Parathyroid adenoma (tissue), 2 donors: ENCODE results near the gene HMX1.

Source experiments
- H2AFZ ChIP-seq: fragments of 300-600 bp; sonication (generic); one replicate; pipeline ENCODE4 v1.7.0; 2017; ENCODE audit warnings: antibody characterized with exemption, mild to moderate bottlenecking
- H3K27ac ChIP-seq: fragments of 300-600 bp; sonication (generic); one replicate; pipeline ENCODE4 v1.7.0; 2017
- H3K27me3 ChIP-seq: fragments of 300-600 bp; sonication (generic); one replicate; pipeline ENCODE4 v1.7.0; 2017; ENCODE audit warnings: low read length; ENCODE audit not compliant: control insufficient read depth, insufficient read depth
- H3K36me3 ChIP-seq: fragments of 300-600 bp; sonication (generic); one replicate; pipeline ENCODE4 v1.7.0; 2017; ENCODE audit warnings: low read length; ENCODE audit not compliant: control insufficient read depth, insufficient read depth
- H3K4me1 ChIP-seq: fragments of 300-600 bp; sonication (generic); one replicate; pipeline ENCODE4 v1.7.0; 2017; ENCODE audit warnings: control low read depth
- H3K4me2 ChIP-seq: fragments of 300-600 bp; sonication (generic); one replicate; pipeline ENCODE4 v1.7.0; 2017; ENCODE audit warnings: low read length
- H3K4me3 ChIP-seq: fragments of 300-600 bp; sonication (generic); one replicate; pipeline ENCODE4 v1.7.0; 2017; ENCODE audit warnings: low read depth, low read length
- H3K79me2 ChIP-seq: fragments of 300-600 bp; sonication (generic); one replicate; pipeline ENCODE4 v1.7.0; 2017; ENCODE audit warnings: control low read depth
- H3K9ac ChIP-seq: fragments of 300-600 bp; sonication (generic); one replicate; pipeline ENCODE4 v1.7.0; 2017; ENCODE audit warnings: mild to moderate bottlenecking
- H3K9me3 ChIP-seq: fragments of 300-600 bp; sonication (generic); one replicate; pipeline ENCODE4 v1.7.0; 2017; ENCODE audit warnings: low read length; ENCODE audit not compliant: control insufficient read depth
- TF ChIP-seq, protein P1 (sequence below): fragments of 300-600 bp; sonication (generic); IDR thresholded peaks from one replicate; pipeline ENCODE4 v1.7.0; 2017; ENCODE audit warnings: antibody characterized with exemption, mild to moderate bottlenecking
- donor health status: primary hyperparathyroidism.

HMX1 gene

DNA sequence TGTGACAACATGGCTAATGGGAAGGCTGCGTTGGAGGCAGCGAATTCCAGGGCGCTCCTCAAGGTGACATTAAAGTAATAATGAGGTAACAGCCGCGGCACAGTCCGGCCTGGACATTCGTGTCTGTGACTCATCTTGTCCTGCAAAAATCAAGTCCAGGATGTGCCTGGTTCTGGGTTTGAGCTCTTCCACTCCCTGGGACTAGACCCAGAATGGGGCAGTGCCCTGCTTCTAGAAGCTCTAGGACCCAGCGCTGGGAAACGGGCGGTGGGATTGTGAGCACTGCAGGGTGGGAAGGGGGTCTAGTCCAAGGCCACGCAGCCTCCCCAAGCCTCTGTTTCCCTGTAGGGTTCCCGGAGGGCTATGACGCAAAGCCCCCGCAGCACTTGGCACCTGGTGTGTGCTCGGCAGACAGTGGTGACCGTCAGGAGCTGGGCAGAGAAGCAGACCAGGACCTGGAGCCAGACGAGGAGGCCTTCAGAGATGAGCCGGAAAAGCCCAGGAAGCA lies 34.9 kb downstream of the HMX1 start:
- Histone ChIP-seq H2AFZ (no peak overlapping the region), H3K4me3 (no peak overlapping the region)
- TF ChIP-seq, protein P1, sequence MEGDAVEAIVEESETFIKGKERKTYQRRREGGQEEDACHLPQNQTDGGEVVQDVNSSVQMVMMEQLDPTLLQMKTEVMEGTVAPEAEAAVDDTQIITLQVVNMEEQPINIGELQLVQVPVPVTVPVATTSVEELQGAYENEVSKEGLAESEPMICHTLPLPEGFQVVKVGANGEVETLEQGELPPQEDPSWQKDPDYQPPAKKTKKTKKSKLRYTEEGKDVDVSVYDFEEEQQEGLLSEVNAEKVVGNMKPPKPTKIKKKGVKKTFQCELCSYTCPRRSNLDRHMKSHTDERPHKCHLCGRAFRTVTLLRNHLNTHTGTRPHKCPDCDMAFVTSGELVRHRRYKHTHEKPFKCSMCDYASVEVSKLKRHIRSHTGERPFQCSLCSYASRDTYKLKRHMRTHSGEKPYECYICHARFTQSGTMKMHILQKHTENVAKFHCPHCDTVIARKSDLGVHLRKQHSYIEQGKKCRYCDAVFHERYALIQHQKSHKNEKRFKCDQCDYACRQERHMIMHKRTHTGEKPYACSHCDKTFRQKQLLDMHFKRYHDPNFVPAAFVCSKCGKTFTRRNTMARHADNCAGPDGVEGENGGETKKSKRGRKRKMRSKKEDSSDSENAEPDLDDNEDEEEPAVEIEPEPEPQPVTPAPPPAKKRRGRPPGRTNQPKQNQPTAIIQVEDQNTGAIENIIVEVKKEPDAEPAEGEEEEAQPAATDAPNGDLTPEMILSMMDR: no peak

DNA sequence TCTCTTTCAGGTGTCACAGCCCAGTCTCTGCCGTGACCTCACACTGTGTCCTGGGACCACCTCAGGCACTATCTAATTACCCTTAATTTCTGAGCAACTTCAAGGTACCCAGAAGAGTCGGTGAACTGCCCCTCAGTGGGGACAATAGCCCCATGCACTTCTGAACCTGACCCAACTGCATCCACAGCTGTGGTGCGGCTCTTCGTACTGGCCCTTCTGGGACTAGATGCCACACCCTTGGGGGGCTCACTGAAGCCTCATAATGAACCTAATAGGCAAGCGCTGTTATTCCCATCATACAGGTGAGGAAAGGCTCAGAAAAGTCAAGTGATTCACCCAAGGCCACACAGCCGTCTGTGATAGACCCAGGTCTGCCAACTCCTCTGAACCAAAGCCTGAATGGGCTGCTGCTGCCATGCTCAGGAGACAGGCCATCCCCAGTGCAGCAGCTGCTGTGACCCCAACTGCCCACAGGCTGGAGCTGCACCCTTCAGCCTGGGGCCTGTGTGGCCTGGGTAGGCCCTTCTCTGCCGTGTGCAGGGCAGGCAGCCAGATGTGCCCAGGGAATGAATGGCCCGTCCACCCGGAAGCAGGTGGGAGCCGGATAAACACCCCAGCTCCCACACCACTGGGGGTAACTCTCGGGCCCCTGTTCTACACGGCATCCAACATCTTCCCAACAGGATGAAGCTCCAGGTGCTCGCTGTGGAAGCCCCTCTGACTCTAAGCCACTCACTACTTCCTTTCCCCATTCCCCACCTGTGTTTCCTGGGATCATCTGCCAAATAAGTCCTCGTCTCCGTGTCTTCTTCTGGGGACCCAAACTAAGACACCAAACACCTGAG lies 35.9 kb downstream of the HMX1 start:
- Histone ChIP-seq H3K4me1 (no peaks in the 10 kb centered on the region), H2AFZ (no peak overlapping the region), H3K79me2 (no peaks in the 10 kb centered on the region), H3K27me3 (peaks cover 4% of the 10 kb centered on the region), H3K4me2 (no peak overlapping the region), H3K27ac (no peak overlapping the region), H3K36me3 (no peaks in the 10 kb centered on the region), H3K9ac (no peak overlapping the region), H3K4me3 (no peak overlapping the region), H3K9me3 (no peaks in the 10 kb centered on the region)
- TF ChIP-seq, protein P1: no peak

More for the DNA sequence above, 34.9 kb downstream of the HMX1 start:
- no peak overlapping the region for H3K27ac ChIP-seq
- peaks cover 4% of the 10 kb centered on the region for H3K27me3 ChIP-seq
- H3K9ac ChIP-seq: no peak overlapping the region
- no peaks in the 10 kb centered on the region for H3K79me2 ChIP-seq
- H3K9me3 ChIP-seq: no peaks in the 10 kb centered on the region
- H3K4me2 ChIP-seq: no peak overlapping the region
- no peaks in the 10 kb centered on the region for H3K4me1 ChIP-seq
- H3K36me3 ChIP-seq: no peaks in the 10 kb centered on the region

DNA sequence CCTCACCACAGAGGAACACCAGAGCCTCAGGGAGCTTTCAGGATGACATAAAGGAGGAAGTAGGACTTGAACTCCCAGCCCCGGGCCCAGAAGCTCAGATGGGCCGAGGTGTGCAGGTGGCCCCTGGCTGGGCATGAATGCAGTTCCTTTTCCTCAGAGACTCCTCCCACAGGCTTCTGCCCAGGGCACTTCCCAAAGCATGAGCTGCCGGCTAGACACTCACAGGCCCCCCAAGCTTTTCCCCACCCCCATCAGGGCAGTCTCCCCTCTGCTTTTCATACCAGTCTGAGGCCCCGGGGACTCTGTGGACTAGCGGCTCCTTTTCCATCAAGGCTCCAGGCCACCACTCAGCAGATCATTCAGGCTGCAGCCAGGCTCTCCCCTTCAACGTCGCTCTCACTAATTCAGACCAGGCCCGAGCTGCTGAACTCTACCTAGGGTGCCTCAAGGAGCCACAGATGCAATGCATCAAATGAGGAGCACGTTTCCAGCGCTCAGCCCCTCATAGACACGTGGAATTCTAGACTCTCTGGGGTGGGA lies 36.9 kb downstream of the HMX1 start:
- no peaks in the 10 kb centered on the region for H3K9me3 ChIP-seq
- no peaks in the 10 kb centered on the region for H3K4me1 ChIP-seq
- H3K4me3 ChIP-seq: no peak overlapping the region
- H3K27me3 ChIP-seq: peaks cover 4% of the 10 kb centered on the region
- no peak overlapping the region for H3K9ac ChIP-seq
- no peak overlapping the region for H3K4me2 ChIP-seq
- no peaks in the 10 kb centered on the region for H3K79me2 ChIP-seq
- TF ChIP-seq, protein P1: no peak
- no peak overlapping the region for H3K27ac ChIP-seq
- H2AFZ ChIP-seq: no peak overlapping the region
- no peaks in the 10 kb centered on the region for H3K36me3 ChIP-seq

DNA sequence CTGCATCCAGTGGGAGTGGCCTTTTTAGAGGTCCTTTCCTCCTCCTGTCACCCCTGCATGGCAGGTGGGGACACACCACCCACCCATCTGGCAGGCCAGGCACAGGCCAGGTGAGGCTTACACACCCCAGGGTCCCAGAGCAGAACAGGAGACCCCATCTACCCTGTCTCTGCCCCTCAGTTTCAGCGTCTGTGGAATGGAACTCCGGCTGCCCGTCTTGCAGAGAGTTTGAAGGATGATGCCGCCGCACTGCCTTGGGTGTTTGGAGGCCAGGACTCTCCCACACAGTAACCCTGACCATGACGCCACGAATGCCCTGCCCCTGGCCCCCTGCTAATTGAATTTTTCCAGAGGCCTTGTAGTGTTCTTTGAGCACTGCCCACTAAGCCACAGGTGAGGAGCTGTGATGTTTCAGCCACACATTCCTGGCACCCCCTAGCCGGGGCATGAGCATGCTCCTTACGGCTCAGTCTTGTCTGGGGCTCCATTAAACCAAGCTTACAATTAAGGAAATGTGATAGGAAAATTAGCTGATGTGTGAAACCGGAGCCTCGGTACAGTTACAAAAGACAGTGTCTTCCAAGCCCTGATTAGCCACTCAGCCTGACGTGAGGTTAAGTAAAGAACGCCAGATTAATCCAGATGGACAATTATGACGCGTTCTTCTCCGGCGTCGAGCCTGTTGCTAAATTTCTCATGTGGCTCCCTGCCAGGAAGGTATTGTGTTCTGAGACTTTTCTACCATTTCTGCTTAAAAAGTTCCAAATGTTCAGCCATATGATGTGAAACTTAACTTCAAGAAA lies 39.3 kb downstream of the HMX1 start:
- H3K4me1 ChIP-seq: no peaks in the 10 kb centered on the region
- H2AFZ ChIP-seq: no peak overlapping the region
- no peaks in the 10 kb centered on the region for H3K79me2 ChIP-seq
- no peak overlapping the region for H3K9ac ChIP-seq
- H3K27me3 ChIP-seq: no peaks in the 10 kb centered on the region
- no peak overlapping the region for H3K27ac ChIP-seq
- TF ChIP-seq, protein P1: no peak
- H3K4me2 ChIP-seq: no peak overlapping the region
- H3K36me3 ChIP-seq: no peaks in the 10 kb centered on the region
- no peaks in the 10 kb centered on the region for H3K9me3 ChIP-seq
- H3K4me3 ChIP-seq: no peak overlapping the region
